GM10248 (cell line): ENCODE results near the gene ANO1.

ENCODE experiments used
- CTCF ChIA-PET: fragments of 300-600 bp; sonication (Branson Sonifier 250); formaldehyde crosslinking; extraction: SDS; loops from one replicate; lab custom pipeline; 2021; ENCODE audit warnings: antibody characterized with exemption; lab: Yijun Ruan, JAX
- POLR2A ChIA-PET: fragments of 350-650 bp; sonication (Branson Sonifier 250); formaldehyde crosslinking; extraction: SDS; loops from one replicate; lab custom pipeline; 2020; ENCODE audit warnings: antibody characterized with exemption; lab: Yijun Ruan, JAX
- DNase-seq: peaks from one replicate; pipeline ENCODE4 v3.0.0; 2012; ENCODE audit errors: extremely low spot score
- CTCF ChIP-seq: IDR thresholded peaks from 2 replicates; pipeline ENCODE4 v1.5.1; 2012; ENCODE audit warnings: mild to moderate bottlenecking, low read depth; ENCODE audit errors: extremely low read depth, missing control alignments, control extremely low read depth

Gene ANO1

GRCh38 chr11:70107756-70108155 is 29.6 kb downstream of the ANO1 start:
- POLR2A ChIA-PET = no interaction called here

DNA sequence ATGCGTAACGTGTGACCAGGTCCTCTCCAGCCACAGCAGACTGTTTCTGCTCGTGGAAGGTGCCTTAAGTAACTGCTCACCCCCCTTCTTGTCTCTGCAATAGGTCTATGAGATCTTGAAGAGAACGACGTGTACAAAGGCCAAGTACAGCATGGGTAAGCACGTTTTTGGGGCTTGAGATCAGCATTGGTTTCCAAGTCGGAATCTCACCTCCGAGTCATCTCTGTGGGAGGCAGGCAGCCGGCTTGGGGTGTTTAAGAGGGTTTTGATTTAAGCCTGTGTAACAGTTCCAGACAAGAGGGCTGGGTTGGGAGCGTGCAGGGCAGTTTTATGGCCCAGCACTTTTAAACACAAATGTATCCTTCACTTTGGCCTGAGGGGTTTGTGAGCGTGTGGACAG is 30.1 kb downstream of the ANO1 start:
- POLR2A ChIA-PET = no interaction called here
- CTCF ChIA-PET = no interaction called here

More at GRCh38 chr11:70107756-70108155, 29.6 kb downstream of the ANO1 start:
- CTCF ChIA-PET = no interaction called here
- DNase-seq = no peak
- no peak for TF ChIP-seq CTCF

DNA sequence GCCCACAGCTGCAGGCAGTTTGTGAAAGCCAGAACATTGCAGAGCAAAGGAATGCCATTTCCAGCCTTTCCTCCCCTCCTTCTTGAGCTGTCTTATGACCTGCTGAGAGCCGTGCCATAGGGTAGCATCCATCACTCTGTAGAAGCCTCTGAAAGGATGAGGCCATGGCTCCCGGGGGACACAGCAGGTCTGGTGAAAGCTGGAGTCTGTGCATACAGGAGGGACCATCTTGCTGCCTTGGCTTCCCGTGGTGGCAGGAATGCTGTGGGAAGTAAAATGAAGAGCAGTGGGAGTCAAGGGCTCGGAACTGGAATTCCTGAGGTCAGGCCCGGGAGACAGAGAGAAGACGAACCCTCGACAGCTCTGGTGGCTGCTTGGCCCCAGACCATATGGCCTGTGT is 30.9 kb downstream of the ANO1 start:
- POLR2A ChIA-PET = no interaction called here
- DNase-seq = no peak
- CTCF ChIA-PET = no interaction called here
- no peak for TF ChIP-seq CTCF

More for the DNA sequence above, 30.1 kb downstream of the ANO1 start:
- DNase-seq = no peak
- TF ChIP-seq CTCF = no peak

DNA sequence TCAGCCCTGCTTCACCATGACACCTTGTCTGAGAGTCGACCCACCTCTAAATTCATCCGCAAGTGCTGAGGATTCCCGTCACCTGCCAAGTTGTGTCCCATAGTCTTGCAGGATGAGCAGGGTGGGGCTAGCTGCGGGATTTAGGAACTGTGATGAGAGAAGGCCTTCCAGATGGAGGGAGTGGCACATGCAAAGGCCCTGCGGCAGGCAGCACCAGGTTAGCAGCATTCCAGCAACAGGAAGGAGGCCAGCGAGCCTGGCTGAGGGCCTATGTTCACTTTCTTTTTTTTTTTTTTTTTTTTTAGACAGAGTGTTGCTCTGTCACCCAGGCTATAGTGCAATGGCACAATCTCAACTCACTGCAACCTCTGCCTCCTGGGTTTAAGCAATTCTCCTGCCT is 31.8 kb downstream of the ANO1 start:
- DNase-seq = no peak
- CTCF ChIA-PET = no interaction called here
- POLR2A ChIA-PET = no interaction called here
- no peak for TF ChIP-seq CTCF

- ChIA-PET POLR2A (no interaction called here), CTCF (no interaction called here)
- no peak for TF ChIP-seq CTCF
- no peak for DNase-seq
Measured at GRCh38 chr11:70110538-70111055, 32.5 kb downstream of the ANO1 start.

DNA sequence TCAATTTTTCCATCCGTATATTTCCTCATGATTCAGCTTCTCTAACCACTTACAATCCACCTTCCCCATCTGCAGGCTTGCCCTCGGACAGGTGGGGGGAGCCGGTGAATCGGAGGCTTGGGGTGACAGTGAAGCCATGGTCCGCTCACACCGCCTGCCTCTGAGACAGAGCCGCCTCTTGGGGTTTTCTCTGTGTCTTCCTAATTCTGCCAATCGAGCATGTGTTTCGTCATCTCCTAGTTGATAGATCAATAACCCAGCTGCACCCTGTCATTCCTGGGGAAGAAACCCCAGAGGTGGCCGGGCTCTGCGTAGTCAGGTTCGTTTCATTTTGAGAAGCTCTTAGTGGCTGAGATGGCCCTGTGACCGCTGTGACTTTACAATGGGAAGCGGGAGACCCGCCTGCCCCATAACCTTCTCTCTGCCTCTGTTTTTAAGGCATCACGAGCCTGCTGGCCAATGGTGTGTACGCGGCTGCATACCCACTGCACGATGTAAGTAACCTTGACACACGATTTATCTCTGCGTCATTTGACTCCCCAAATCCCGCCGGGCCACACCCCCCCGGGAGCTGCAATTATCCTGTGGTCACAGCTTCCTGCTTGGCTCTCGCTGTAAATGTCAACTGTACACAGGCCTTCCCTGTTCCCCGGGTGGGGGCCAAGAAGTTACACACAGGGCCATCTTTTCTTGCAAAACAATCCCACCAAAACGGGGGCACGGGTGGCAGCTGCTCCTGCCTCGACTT is 33.3 kb downstream of the ANO1 start:
- ChIA-PET CTCF (no interaction called here), POLR2A (no interaction called here)
- no peak for DNase-seq

More for the DNA sequence above, 33.3 kb downstream of the ANO1 start:
- no peak for TF ChIP-seq CTCF
